H1 (cell line): Measurements from ENCODE around the gene FOSL1. TPM values are rescaled to one million over a fixed set of nuclear protein-coding genes. Genes with fewer than 3 reads are reported as not detected.

Source experiments
- CTCF ChIA-PET: fragments of 300-600 bp; sonication (Branson Sonifier 250); formaldehyde crosslinking; loops from one replicate; lab custom pipeline; 2021; ENCODE audit not compliant: partially characterized antibody; lab: Charles Lee
- POLR2A ChIA-PET: fragments of 300-600 bp; sonication (Branson Sonifier 250); formaldehyde crosslinking; loops from one replicate; lab custom pipeline; 2021; ENCODE audit warnings: inconsistent platforms; ENCODE audit not compliant: partially characterized antibody; lab: Charles Lee
- DNase-seq, 2 experiments: peaks; one replicate each; pipeline versions ENCODE4 v3.0.0 to v3.0.0-alpha.2; 2010 to 2022; ENCODE audit warnings: low spot score in 2 of 2, low read depth in 1 of 2, mixed read lengths in 1 of 2
- FAIRE-seq: peaks from 2 replicates; lab custom pipeline; 2011; peaks lifted over from hg19 to GRCh38; lab: Jason Lieb, UNC
- H2AFZ ChIP-seq: 2 replicates; pipeline ENCODE4 v1.8.1; 2012; ENCODE audit warnings: low read length, inconsistent platforms
- H2AK5ac ChIP-seq: 2 replicates; pipeline ENCODE4 v1.6.1; 2013; ENCODE audit warnings: low read depth, low read length
- H2BK120ac ChIP-seq: replicated peaks from 2 replicates; pipeline ENCODE3; 2013; ENCODE audit warnings: low read depth, low read length, inconsistent platforms
- H2BK12ac ChIP-seq: 2 replicates; pipeline ENCODE4 v1.6.1; 2013; ENCODE audit warnings: low read depth, low read length
- H2BK15ac ChIP-seq: 2 replicates; pipeline ENCODE4 v1.6.1; 2013; ENCODE audit warnings: low read length
- H2BK20ac ChIP-seq: 2 replicates; pipeline ENCODE4 v1.6.1; 2013; ENCODE audit warnings: low read length
- H2BK5ac ChIP-seq: 2 replicates; pipeline ENCODE4 v1.6.1; 2013; ENCODE audit warnings: low read depth, low read length
- H3K14ac ChIP-seq: 2 replicates; pipeline ENCODE4 v1.6.1; 2013; ENCODE audit warnings: inconsistent platforms; ENCODE audit not compliant: insufficient read length
- H3K18ac ChIP-seq: 2 replicates; pipeline ENCODE4 v1.6.1; 2013; ENCODE audit warnings: low read length; ENCODE audit errors: extremely low read depth
- H3K23ac ChIP-seq: 2 replicates; pipeline ENCODE4 v1.6.1; 2013; ENCODE audit warnings: inconsistent platforms; ENCODE audit not compliant: insufficient read length
- H3K23me2 ChIP-seq: 2 replicates; pipeline ENCODE4 v1.6.1; 2013; ENCODE audit warnings: low read depth, low read length
- H3K27ac ChIP-seq: 2 replicates; pipeline ENCODE4 v1.6.1; 2011; ENCODE audit warnings: low read depth, low read length, inconsistent platforms
- H3K27me3 ChIP-seq, 4 experiments: replicated peaks in 1 of 4; 1 replicate in 1 of 4; 2 replicates in 3 of 4; pipeline versions ENCODE4 v1.6.1 to v1.8.1; 2011 to 2013; ENCODE audit warnings: low read length in 3 of 4, mild to moderate bottlenecking in 3 of 4, inconsistent platforms in 2 of 4, mixed read lengths in 2 of 4, moderate library complexity in 1 of 4; ENCODE audit not compliant: control insufficient read depth in 3 of 4, insufficient read depth in 3 of 4; ENCODE audit errors: extremely low read depth in 1 of 4
- H3K36me3 ChIP-seq, 4 experiments: 2 replicates each; pipeline versions ENCODE4 v1.6.1 to v1.8.1; 2011 to 2013; ENCODE audit warnings: mild to moderate bottlenecking in 4 of 4, low read length in 3 of 4, moderate library complexity in 2 of 4, control low read depth in 1 of 4, inconsistent platforms in 1 of 4; ENCODE audit not compliant: insufficient read depth in 4 of 4, control insufficient read depth in 2 of 4
- H3K4ac ChIP-seq: replicated peaks from 2 replicates; pipeline ENCODE3; 2013; ENCODE audit warnings: low read length, low read depth, mixed read lengths, inconsistent platforms; ENCODE audit not compliant: insufficient read length
- H3K4me1 ChIP-seq, 4 experiments: replicated peaks in 1 of 4; 1 replicate in 1 of 4; 2 replicates in 3 of 4; pipeline versions ENCODE4 v1.6.1 to v1.8.1; 2011 to 2013; ENCODE audit warnings: low read length in 3 of 4, inconsistent platforms in 2 of 4, mixed read lengths in 1 of 4; ENCODE audit not compliant: insufficient read depth in 4 of 4, control insufficient read depth in 3 of 4
- H3K4me2 ChIP-seq, 2 experiments: 2 replicates each; pipeline versions ENCODE4 v1.6.1 to v1.8.1; 2011 to 2013; ENCODE audit warnings: low read depth in 2 of 2, low read length in 2 of 2, control low read depth in 1 of 2, inconsistent platforms in 1 of 2, mild to moderate bottlenecking in 1 of 2; ENCODE audit not compliant: insufficient read depth in 1 of 2
- H3K4me3 ChIP-seq, 4 experiments: fragments of 200-600, 300-600 bp in 1 of 4; sonication (generic), shearing (Covaris generic), sonication (Bioruptor Twin) in 1 of 4; 2 replicates each; pipeline versions ENCODE4 v1.5.1 to v1.8.1; 2011 to 2016; ENCODE audit warnings: low read length in 4 of 4, low read depth in 3 of 4, control low read depth in 2 of 4, inconsistent platforms in 2 of 4, mild to moderate bottlenecking in 2 of 4, mixed read lengths in 1 of 4, moderate library complexity in 1 of 4; ENCODE audit not compliant: insufficient read depth in 2 of 4; ENCODE audit errors: extremely low read depth in 1 of 4
- H3K56ac ChIP-seq: replicated peaks from 2 replicates; pipeline ENCODE3; 2013; ENCODE audit warnings: low read depth, mild to moderate bottlenecking, mixed read lengths, low read length, inconsistent platforms; ENCODE audit not compliant: insufficient read length
- H3K79me1 ChIP-seq: 2 replicates; pipeline ENCODE4 v1.6.1; 2013; ENCODE audit warnings: low read depth, low read length, control low read depth
- H3K79me2 ChIP-seq, 2 experiments: 2 replicates each; pipeline versions ENCODE4 v1.6.1 to v1.8.1; 2012 to 2013; ENCODE audit warnings: low read length in 2 of 2, mild to moderate bottlenecking in 2 of 2, inconsistent platforms in 1 of 2; ENCODE audit not compliant: insufficient read depth in 2 of 2, control insufficient read depth in 1 of 2
- H3K9ac ChIP-seq, 4 experiments: replicated peaks in 1 of 4; 1 replicate in 1 of 4; 2 replicates in 3 of 4; pipeline versions ENCODE4 v1.6.1 to v1.8.1; 2011 to 2013; ENCODE audit warnings: low read depth in 3 of 4, low read length in 3 of 4, control low read depth in 2 of 4, mild to moderate bottlenecking in 2 of 4, moderate library complexity in 2 of 4, inconsistent platforms in 1 of 4; ENCODE audit errors: extremely low read depth in 1 of 4
- H3K9me3 ChIP-seq, 2 experiments: 2 replicates each; pipeline versions ENCODE4 v1.6.1 to v1.8.1; 2012 to 2013; ENCODE audit warnings: mild to moderate bottlenecking in 2 of 2, moderate library complexity in 2 of 2, control low read depth in 1 of 2, inconsistent platforms in 1 of 2, low read depth in 1 of 2, low read length in 1 of 2, mixed read lengths in 1 of 2; ENCODE audit not compliant: insufficient read depth in 2 of 2
- H4K20me1 ChIP-seq, 2 experiments: replicated peaks in 1 of 2; 2 replicates each; pipeline versions ENCODE3 to v1.8.1; 2011 to 2013; ENCODE audit warnings: inconsistent platforms in 2 of 2, low read length in 2 of 2, mild to moderate bottlenecking in 1 of 2; ENCODE audit not compliant: insufficient read depth in 2 of 2, control insufficient read depth in 1 of 2
- H4K5ac ChIP-seq: 2 replicates; pipeline ENCODE4 v1.6.1; 2013; ENCODE audit warnings: low read length, low read depth, mixed read lengths, inconsistent platforms; ENCODE audit not compliant: insufficient read length
- H4K8ac ChIP-seq: 2 replicates; pipeline ENCODE4 v1.8.0; 2013; ENCODE audit warnings: mild to moderate bottlenecking, moderate library complexity, low read length, inconsistent platforms; ENCODE audit not compliant: insufficient read depth; ENCODE audit errors: extremely low read depth
- H4K91ac ChIP-seq: replicated peaks from 2 replicates; pipeline ENCODE3; 2013; ENCODE audit warnings: low read length, mixed read lengths, inconsistent platforms; ENCODE audit not compliant: insufficient read length
- CEBPB ChIP-seq: IDR thresholded peaks from 2 replicates; pipeline ENCODE4 v1.6.1; 2012; ENCODE audit warnings: low read depth, low read length
- CTBP2 ChIP-seq: IDR thresholded peaks from 2 replicates; pipeline ENCODE4 v1.7.0; 2011; ENCODE audit warnings: borderline replicate concordance, mild to moderate bottlenecking, moderate library complexity, mixed read lengths, low read length; ENCODE audit not compliant: insufficient read depth, insufficient read length
- E2F6 ChIP-seq: IDR thresholded peaks from 2 replicates; pipeline ENCODE4 v1.6.1; 2012; ENCODE audit warnings: inconsistent platforms
- FOSL1 ChIP-seq: IDR thresholded peaks from 2 replicates; pipeline ENCODE4 v1.6.1; 2011; ENCODE audit warnings: mild to moderate bottlenecking, low read depth, low read length, moderate library complexity; ENCODE audit not compliant: insufficient read depth
- KDM1A ChIP-seq: fragments of 200-600, 300-600 bp; sonication (generic); IDR thresholded peaks from 2 replicates; pipeline ENCODE4 v1.7.1; 2016; ENCODE audit warnings: mild to moderate bottlenecking, low read length, borderline replicate concordance
- NANOG ChIP-seq: IDR thresholded peaks from 2 replicates; pipeline ENCODE4 v1.6.1; 2011; ENCODE audit warnings: low read length, low read depth, mild to moderate bottlenecking, inconsistent platforms; ENCODE audit not compliant: insufficient read depth, poor library complexity, severe bottlenecking
- RNF2 ChIP-seq: fragments of 200-900, 300-1000 bp; sonication (generic); IDR thresholded peaks from 2 replicates; pipeline ENCODE4 v1.7.1; 2016; ENCODE audit warnings: borderline replicate concordance, low read depth, mild to moderate bottlenecking, antibody characterized with exemption, low read length; ENCODE audit not compliant: poor library complexity, severe bottlenecking; ENCODE audit errors: missing control alignments
- SAP30 ChIP-seq: fragments of 300-600 bp; sonication (generic); IDR thresholded peaks from 2 replicates; pipeline ENCODE4 v1.7.1; 2012; ENCODE audit warnings: low read length, moderate library complexity, mild to moderate bottlenecking, inconsistent platforms; ENCODE audit not compliant: insufficient read depth, insufficient replicate concordance
- SP2 ChIP-seq: IDR thresholded peaks from 2 replicates; pipeline ENCODE4 v1.6.1; 2012; ENCODE audit warnings: mild to moderate bottlenecking, low read length, inconsistent platforms
- ZNF274 ChIP-seq: IDR thresholded peaks from 2 replicates; pipeline ENCODE4 v1.7.0; 2012; ENCODE audit warnings: low read length, borderline replicate concordance; ENCODE audit errors: extremely low read depth
- WGBS, 2 experiments: shearing (Covaris generic) in 1 of 2; methylation state at CpG; one replicate each; pipeline versions ENCODE4 v1.1.6 to v1.1.7; 2013 to 2015; ENCODE audit warnings: low lambda C conversion rate in 2 of 2, mixed read lengths in 2 of 2, inconsistent platforms in 1 of 2, low coverage in 1 of 2, missing lambda C conversion rate in 1 of 2; ENCODE audit not compliant: insufficient replicate concordance in 2 of 2, insufficient coverage in 1 of 2, insufficient read length in 1 of 2; ENCODE audit errors: extremely low coverage in 1 of 2, missing lambda C conversion rate in 1 of 2; 5-methylcytosine and 5-hydroxymethylcytosine counted together
- polyA plus RNA-seq, 7 experiments: library from polyadenylated mRNA; depleted of rRNA in 3 of 7; stranded (reverse) in 5 of 7; unstranded in 2 of 7; fragments of >200 nt in 5 of 7; fragments of 200-250 nt in 2 of 7; gene quantifications; 1 replicate in 5 of 7; 2 replicates in 1 of 7; 4 replicates in 1 of 7; pipeline versions ENCODE4 v1.2.1 to v1.2.3, GENCODE V29; 2011 to 2013; ENCODE audit warnings: missing spikeins in 2 of 7, mixed read lengths in 2 of 7
- total RNA-seq: library from RNA; stranded (reverse); fragmentation: NEBNext Ultra II Directional; extraction: Animal tissue kit (Norgen Biotek cat#: 25700); gene quantifications from 2 replicates; pipeline ENCODE4 v1.2.1, GENCODE V29; 2021

FOSL1 gene
- total and polyA plus RNA-seq, 2 of the 8 experiments (the other 6 are each of a cell fraction or from before 2014, with no cell fraction given) = 6.3 to 7.2 TPM

- H2AK5ac ChIP-seq = no peak overlapping the region
- H3K9ac ChIP-seq = no peak overlapping the region; a peak in 1 of 7 replicates
- peaks cover 0 to 2% of the 10 kb centered on the region in 2 experiments for H4K20me1 ChIP-seq
- no peak overlapping the region for H2BK5ac ChIP-seq
- H3K56ac ChIP-seq = no peak overlapping the region
- DNase-seq = no peak
- H2BK15ac ChIP-seq = no peak overlapping the region
- no peak overlapping the region for H3K27ac ChIP-seq
- no peak overlapping the region for H2AFZ ChIP-seq
- H3K4me1 ChIP-seq = peaks cover 0 to 10% (median 3%) of the 10 kb centered on the region in 4 experiments; a peak in 5 of 7 replicates
- no peaks in the 10 kb centered on the region for H3K79me2 ChIP-seq
- no peak overlapping the region for H2BK120ac ChIP-seq
- no peak overlapping the region for H3K14ac ChIP-seq
- H4K5ac ChIP-seq = no peak overlapping the region
- H3K9me3 ChIP-seq = no peaks in the 10 kb centered on the region
- no peak overlapping the region for H3K23ac ChIP-seq
- H2BK12ac ChIP-seq = no peak overlapping the region
- no peak overlapping the region for H3K18ac ChIP-seq
- ChIA-PET POLR2A (interaction anchor here (1.4 to 39.7 kb wide), 4 partner anchors 5 to 133 kb away, joined by 4 to 1071 read pairs (median 538); partner anchors contain the start of genes BANF1, CCDC85B, CFL1 and CTSW), CTCF (interaction anchor here (0.7 to 8.9 kb wide), 8 partner anchors 10 to 142 kb away, joined by 3 to 210 read pairs (median 10); partner anchors contain the start of genes CCDC85B, CFL1, CST6 and CTSW)
- peaks cover 0 to 32% (median 15%) of the 10 kb centered on the region in 4 experiments; a peak in 4 of 7 replicates for H3K27me3 ChIP-seq
- no peak for FAIRE-seq
- no peak overlapping the region for H3K4ac ChIP-seq
- H3K4me2 ChIP-seq = no peak overlapping the region
- H4K91ac ChIP-seq = no peak overlapping the region
- peaks cover 0 to 6% (median 4%) of the 10 kb centered on the region in 4 experiments; a peak in 4 of 8 replicates for H3K36me3 ChIP-seq
- no peak overlapping the region for H4K8ac ChIP-seq
- no peaks in the 10 kb centered on the region; the same call in 1 of the 2 replicates for H3K79me1 ChIP-seq
- WGBS, 2 experiments = 93% methylated on average over 24 of the region's 24 CpGs; no CpG with 5 or more reads in 1 of the 2 experiments
- peaks cover 9% of the 10 kb centered on the region; the same call in 1 of the 2 replicates for H3K23me2 ChIP-seq
- no peak overlapping the region for H2BK20ac ChIP-seq
- H3K4me3 ChIP-seq = no peak overlapping the region
- TF ChIP-seq CEBPB (no peak), ZNF274 (no peak), SAP30 (no peak), KDM1A (no peak), FOSL1 (no peak), E2F6 (no peak), NANOG (no peak), CTBP2 (no peak), RNF2 (no peak), SP2 (no peak)
Observed at GRCh38 chr11:65869643-65870306, 30.4 kb downstream of the FOSL1 start.
